HG02970 (cell line): ENCODE data around the gene FAM222A.

Source experiments
- ATAC-seq: cut with Tn5 transposase; IDR thresholded peaks from one replicate; pipeline ENCODE4 v1.9.1; 2021; ENCODE audit warnings: mild to moderate bottlenecking, moderate library complexity, moderate number of reproducible peaks; ENCODE audit not compliant: unreplicated experiment, low FRiP score

The FAM222A gene

GRCh38 chr12:109816870-109817269 is 103.2 kb downstream of the FAM222A start:
- ATAC-seq, result no peak

GRCh38 chr12:109817627-109818231 is 104.1 kb downstream of the FAM222A start:
- no peak for ATAC-seq

- no peak for ATAC-seq
Measured at GRCh38 chr12:109818253-109818652, 104.6 kb downstream of the FAM222A start.

- ATAC-seq, result no peak
Measured at GRCh38 chr12:109818905-109819500, 105.4 kb downstream of the FAM222A start.
